Measurements from ENCODE around the gene KCNH1. TPM values are rescaled to one million over a fixed set of nuclear protein-coding genes. Genes with fewer than 3 reads are reported as not detected.

KCNH1 gene
- total and polyA plus RNA-seq, 2 of the 4 experiments (the other 2 are of a cell fraction): 0.27 to 0.54 TPM

DNA sequence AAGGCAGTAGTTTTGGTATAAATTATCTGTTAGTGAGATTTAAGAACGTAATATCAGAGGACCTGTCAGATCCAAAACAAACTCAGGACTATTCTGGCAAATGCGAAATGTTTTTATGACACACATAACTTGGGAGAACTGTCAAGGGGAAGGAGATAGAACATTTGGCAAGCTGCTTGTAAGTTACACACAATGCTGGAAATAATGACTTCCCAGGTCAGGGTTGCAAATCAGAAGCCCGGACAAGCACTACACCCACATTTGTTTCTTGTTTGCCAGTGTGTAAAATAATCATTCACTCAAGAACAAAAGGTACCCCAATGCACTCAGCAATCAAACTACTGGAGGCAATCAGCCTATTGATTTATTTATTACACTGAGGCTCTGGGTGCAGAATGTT lies 354.7 kb downstream of the KCNH1 start:
- no peak overlapping the region for H2AK9ac ChIP-seq (replicated peaks; ENCODE audit: low read depth, low read length, poor library complexity)
- no peaks in the 10 kb centered on the region for H3K79me1 ChIP-seq (ENCODE audit: low read depth in 1 of 2, low read length in 2 of 2)
- H2AFZ ChIP-seq (replicated peaks; ENCODE audit: low read length, poor library complexity): no peak overlapping the region
- H3K27ac ChIP-seq (ENCODE audit: insufficient read depth, low read length): no peak overlapping the region
- no peak overlapping the region for H2BK15ac ChIP-seq (ENCODE audit: low read depth, low read length)
- H3K9ac ChIP-seq (ENCODE audit: low read depth, low read length): no peak overlapping the region
- no peak overlapping the region for H3K23ac ChIP-seq (ENCODE audit: low read depth, low read length)
- H3K27me3 ChIP-seq (ENCODE audit: control insufficient read depth, insufficient read depth, low read length): no peaks in the 10 kb centered on the region
- no peaks in the 10 kb centered on the region for H4K20me1 ChIP-seq (ENCODE audit: insufficient read depth, low read length)
- no peaks in the 10 kb centered on the region for H3K36me3 ChIP-seq (ENCODE audit: control insufficient read depth, insufficient read depth, low read length)
- H2BK5ac ChIP-seq (ENCODE audit: low read depth, low read length, poor library complexity, severe bottlenecking): no peak overlapping the region
- ChIA-PET POLR2A (ENCODE audit: unreplicated experiment) (no interaction called here), CTCF (no interaction called here)
- H4K8ac ChIP-seq (ENCODE audit: low read depth in 2 of 2, low read length in 2 of 2): no peak overlapping the region
- H2BK20ac ChIP-seq (ENCODE audit: low read depth, low read length): no peak overlapping the region
- dilution Hi-C loops (cut with HindIII; ENCODE audit: low sequenced_read_pairs, unreplicated experiment) (no loop called here), intact Hi-C loops (cut with micrococcal nuclease) (no loop called here), in situ Hi-C loops (cut with MboI; ENCODE audit: low sequenced_read_pairs) (no loop called here)
- no peak for ATAC-seq (ENCODE audit: low read depth)
- no peak overlapping the region for H2BK120ac ChIP-seq (ENCODE audit: low read depth, low read length)
- H4K91ac ChIP-seq (ENCODE audit: insufficient read depth, low read depth, low read length): no peak overlapping the region
- peaks cover 1% of the 10 kb centered on the region; the same call in 1 of the 2 replicates for H3K9me3 ChIP-seq (ENCODE audit: control insufficient read depth, insufficient read depth, low read length)
- DNase-seq: no peak
- no peak overlapping the region for H2AK5ac ChIP-seq (ENCODE audit: low read depth, low read length)
- no peak overlapping the region for H3K14ac ChIP-seq (replicated peaks; ENCODE audit: low read depth, low read length)
- H3K4ac ChIP-seq (ENCODE audit: low read depth, low read length): no peak overlapping the region
- no peak overlapping the region for H4K5ac ChIP-seq (ENCODE audit: low read depth, low read length)
- H3K18ac ChIP-seq (ENCODE audit: low read depth, low read length): no peak overlapping the region
- BruUV-seq (replicated peaks): no TSS peak
- H3K4me2 ChIP-seq (ENCODE audit: low read depth, low read length): no peak overlapping the region
- no peaks in the 10 kb centered on the region for H3K4me1 ChIP-seq (ENCODE audit: control insufficient read depth, insufficient read depth, low read length)
- WGBS, 2 experiments (ENCODE audit: extremely low coverage in 2 of 2, insufficient read length in 1 of 2): no CpG with 5 or more reads among the region's 3 CpGs
- no peak overlapping the region for H3K4me3 ChIP-seq (ENCODE audit: insufficient read depth, low read depth, low read length)
- no peak overlapping the region for H3K56ac ChIP-seq (ENCODE audit: extremely low read depth, insufficient read depth, low read length)
- no peaks in the 10 kb centered on the region for H3K9me1 ChIP-seq (ENCODE audit: insufficient read depth, low read length)
- TF ChIP-seq CHD1 (IDR thresholded peaks at IDR 0.05; ENCODE audit: low read depth, low read length) (no peak), SMC3 (IDR thresholded peaks at IDR 0.05; ENCODE audit: low read depth, low read length) (no peak)
